Measurements from ENCODE around the gene DNPH1. TPM values are rescaled to one million over a fixed set of nuclear protein-coding genes. Genes with fewer than 3 reads are reported as not detected.

DNPH1 gene
- total and polyA plus RNA-seq, 9 of the 15 experiments (the other 6 are each of a cell fraction or from before 2014, with no cell fraction given) = 7.3 to 300 (median 68.7) TPM

DNA sequence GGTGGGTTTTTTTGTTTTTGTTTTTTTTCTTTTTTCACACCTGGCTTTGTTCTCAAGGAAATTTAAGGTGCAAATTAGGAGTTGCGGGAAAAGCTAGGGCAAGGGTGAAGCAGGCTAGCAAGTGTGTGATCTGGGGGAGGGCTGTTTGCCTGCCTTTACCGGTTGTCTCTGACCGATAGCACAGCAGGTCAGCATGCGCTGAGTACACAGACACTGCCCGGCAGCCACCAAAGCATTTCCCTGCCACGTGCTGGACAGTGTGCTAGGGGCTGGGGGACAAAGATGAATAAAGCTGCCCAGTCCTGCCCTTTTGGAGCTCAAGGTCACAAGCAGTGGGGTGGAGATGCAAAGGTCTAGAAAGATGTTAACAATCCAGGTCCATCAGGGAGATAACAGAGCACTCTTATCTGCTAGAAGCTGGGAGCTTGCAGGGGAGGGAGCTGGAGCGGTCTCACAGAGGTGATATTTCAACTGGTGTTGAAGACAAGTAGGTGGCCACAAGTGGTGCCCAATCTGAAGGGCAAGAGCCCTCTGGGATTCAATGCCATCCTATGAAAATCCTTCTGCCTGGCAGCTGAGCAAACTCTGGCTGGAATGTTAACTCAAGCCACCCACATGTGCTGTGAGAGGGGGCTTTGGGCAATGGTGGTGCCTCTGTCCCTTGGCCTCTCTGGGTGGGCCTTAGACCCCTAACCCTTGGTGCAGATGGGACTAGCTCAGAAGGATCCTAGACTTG is 38.5 kb upstream of the DNPH1 start:
- ATAC-seq = peak; percentile 74
- FAIRE-seq = peak; percentile 84
- ChIA-PET CTCF (ENCODE audit: low intra/inter-chr PET ratio) (no interaction called here), POLR2A (interaction anchor here (0.6 to 2.2 kb wide), 6 partner anchors 11 to 197 kb away, joined by 3 to 19 read pairs (median 3); no protein-coding TSS in a partner anchor)
- Histone ChIP-seq H3K9ac (ENCODE audit: insufficient read depth in 1 of 2, low read depth in 2 of 2, low read length in 2 of 2) (peak overlapping the region; percentile 12 to 61; a peak in 3 of 4 replicates), H3K9me1 (ENCODE audit: control insufficient read depth, insufficient read depth, low read length) (no peaks in the 10 kb centered on the region), H2AFZ (ENCODE audit: low read depth, low read length) (peak overlapping the region; percentile 73), H3K27me3 (ENCODE audit: control insufficient read depth in 2 of 2, insufficient read depth in 2 of 2, low read length in 2 of 2) (peaks cover 0 to 12% of the 10 kb centered on the region in 2 experiments; a peak in 3 of 5 replicates), H3K36me3 (ENCODE audit: control insufficient read depth, insufficient read depth, low read length) (no peaks in the 10 kb centered on the region), H4K20me1 (replicated peaks; ENCODE audit: control insufficient read depth, insufficient read depth, low read length) (peaks cover 10% of the 10 kb centered on the region; the same call in 1 of the 2 replicates), H3K79me2 (ENCODE audit: control insufficient read depth, insufficient read depth, low read length) (no peaks in the 10 kb centered on the region), H3K9me3 (replicated peaks; ENCODE audit: control insufficient read depth, insufficient read depth, low read depth, low read length) (no peaks in the 10 kb centered on the region), H3K4me3 (no peak overlapping the region), H3K4me2 (ENCODE audit: insufficient read depth, low read length) (peak overlapping the region; percentile 52), H3K4me1 (replicated peaks in 1 of 2; ENCODE audit: control insufficient read depth in 2 of 2, insufficient read depth in 2 of 2, low read length in 2 of 2) (peaks cover 28 to 40% of the 10 kb centered on the region in 2 experiments), H3K27ac (ENCODE audit: extremely low read depth, low read depth, low read length) (no peak overlapping the region)
- BruUV-seq (replicated peaks) = no TSS peak
- intact Hi-C loops (cut with micrococcal nuclease) = loop anchor here (10.0 kb wide), 2 partner anchors 363 to 807 kb away; no protein-coding TSS in a partner anchor
- 0% methylated on average over 7 of the region's 7 CpGs for WGBS (ENCODE audit: insufficient coverage, low coverage, missing lambda C conversion rate)
- in situ Hi-C loops (cut with MboI) = no loop called here
- DNase-seq (ENCODE audit: extremely low read depth in 1 of 4, low spot score in 3 of 4) = peak; percentile 77 to 81 (median 79)
- TF ChIP-seq TOE1 (IDR thresholded peaks at IDR 0.05; ENCODE audit: borderline replicate concordance) (no peak; the same call in 1 of the 2 replicates), TOE1 (CRISPR knock-in tag; IDR thresholded peaks at IDR 0.05; ENCODE audit: borderline replicate concordance, low read depth) (no peak), NR4A1 (CRISPR knock-in tag; IDR thresholded peaks at IDR 0.05) (no peak), NR4A1 (tag; IDR thresholded peaks at IDR 0.05) (peak; percentile 31; the same call in 1 of the 2 replicates), ATF7 (IDR thresholded peaks at IDR 0.05) (no peak), ZNF766 (CRISPR knock-in tag; conservative IDR thresholded peaks at IDR 0.05) (no peak), GABPB1 (CRISPR knock-in tag; IDR thresholded peaks at IDR 0.05) (no peak), ZNF77 (CRISPR knock-in tag; IDR thresholded peaks at IDR 0.05) (no peak), PML (IDR thresholded peaks at IDR 0.05; ENCODE audit: low read length) (no peak), RAD21 (CRISPR knock-in tag; conservative IDR thresholded peaks at IDR 0.05 in 1 of 2, IDR thresholded peaks at IDR 0.05 in 1 of 2) (no peak; a peak in 1 of 4 replicates), ETV5 (CRISPR knock-in tag; IDR thresholded peaks at IDR 0.05; ENCODE audit: low read depth) (0 out of 2 replicates have a peak, but pooled peaks have one; percentile 59), CEBPG (CRISPR knock-in tag; IDR thresholded peaks at IDR 0.05) (no peak), CEBPG (tag; conservative IDR thresholded peaks at IDR 0.05 in 1 of 2, IDR thresholded peaks at IDR 0.05 in 1 of 2) (no peak), ARID1B (IDR thresholded peaks at IDR 0.05) (peak; percentile 87), FOSL1 (tag; conservative IDR thresholded peaks at IDR 0.05) (peak; percentile 24; the same call in 1 of the 2 replicates), SIN3A (IDR thresholded peaks at IDR 0.05; ENCODE audit: borderline replicate concordance in 2 of 2, control insufficient read depth in 1 of 2, low read depth in 2 of 2, low read length in 2 of 2) (no peak), DNMT1 (IDR thresholded peaks at IDR 0.05) (no peak), GTF2E2 (tag; IDR thresholded peaks at IDR 0.05) (no peak)
- TF ChIP-seq, protein P1, sequence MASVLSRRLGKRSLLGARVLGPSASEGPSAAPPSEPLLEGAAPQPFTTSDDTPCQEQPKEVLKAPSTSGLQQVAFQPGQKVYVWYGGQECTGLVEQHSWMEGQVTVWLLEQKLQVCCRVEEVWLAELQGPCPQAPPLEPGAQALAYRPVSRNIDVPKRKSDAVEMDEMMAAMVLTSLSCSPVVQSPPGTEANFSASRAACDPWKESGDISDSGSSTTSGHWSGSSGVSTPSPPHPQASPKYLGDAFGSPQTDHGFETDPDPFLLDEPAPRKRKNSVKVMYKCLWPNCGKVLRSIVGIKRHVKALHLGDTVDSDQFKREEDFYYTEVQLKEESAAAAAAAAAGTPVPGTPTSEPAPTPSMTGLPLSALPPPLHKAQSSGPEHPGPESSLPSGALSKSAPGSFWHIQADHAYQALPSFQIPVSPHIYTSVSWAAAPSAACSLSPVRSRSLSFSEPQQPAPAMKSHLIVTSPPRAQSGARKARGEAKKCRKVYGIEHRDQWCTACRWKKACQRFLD (CRISPR knock-in tag; IDR thresholded peaks at IDR 0.05) = peak; percentile 33; the same call in 1 of the 2 replicates
- TF ChIP-seq, protein P2, sequence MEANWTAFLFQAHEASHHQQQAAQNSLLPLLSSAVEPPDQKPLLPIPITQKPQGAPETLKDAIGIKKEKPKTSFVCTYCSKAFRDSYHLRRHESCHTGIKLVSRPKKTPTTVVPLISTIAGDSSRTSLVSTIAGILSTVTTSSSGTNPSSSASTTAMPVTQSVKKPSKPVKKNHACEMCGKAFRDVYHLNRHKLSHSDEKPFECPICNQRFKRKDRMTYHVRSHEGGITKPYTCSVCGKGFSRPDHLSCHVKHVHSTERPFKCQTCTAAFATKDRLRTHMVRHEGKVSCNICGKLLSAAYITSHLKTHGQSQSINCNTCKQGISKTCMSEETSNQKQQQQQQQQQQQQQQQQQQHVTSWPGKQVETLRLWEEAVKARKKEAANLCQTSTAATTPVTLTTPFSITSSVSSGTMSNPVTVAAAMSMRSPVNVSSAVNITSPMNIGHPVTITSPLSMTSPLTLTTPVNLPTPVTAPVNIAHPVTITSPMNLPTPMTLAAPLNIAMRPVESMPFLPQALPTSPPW (CRISPR knock-in tag; IDR thresholded peaks at IDR 0.05) = peak; percentile 42; the same call in 1 of the 2 replicates
